GM21515 (cell line): Measurements from ENCODE around the gene OLFML2A.

Experiments used
- ATAC-seq: cut with Tn5 transposase; IDR thresholded peaks from one replicate; pipeline ENCODE4 v1.9.1; 2021; ENCODE audit not compliant: unreplicated experiment

The OLFML2A gene

GRCh38 chr9:124794902-124795491 lies 18.1 kb downstream of the OLFML2A start:
- no peak for ATAC-seq

GRCh38 chr9:124795881-124796431 lies 19.0 kb downstream of the OLFML2A start:
- ATAC-seq: no peak

GRCh38 chr9:124797343-124798103 lies 20.6 kb downstream of the OLFML2A start:
- no peak for ATAC-seq

GRCh38 chr9:124799274-124800006 lies 22.5 kb downstream of the OLFML2A start:
- no peak for ATAC-seq

DNA sequence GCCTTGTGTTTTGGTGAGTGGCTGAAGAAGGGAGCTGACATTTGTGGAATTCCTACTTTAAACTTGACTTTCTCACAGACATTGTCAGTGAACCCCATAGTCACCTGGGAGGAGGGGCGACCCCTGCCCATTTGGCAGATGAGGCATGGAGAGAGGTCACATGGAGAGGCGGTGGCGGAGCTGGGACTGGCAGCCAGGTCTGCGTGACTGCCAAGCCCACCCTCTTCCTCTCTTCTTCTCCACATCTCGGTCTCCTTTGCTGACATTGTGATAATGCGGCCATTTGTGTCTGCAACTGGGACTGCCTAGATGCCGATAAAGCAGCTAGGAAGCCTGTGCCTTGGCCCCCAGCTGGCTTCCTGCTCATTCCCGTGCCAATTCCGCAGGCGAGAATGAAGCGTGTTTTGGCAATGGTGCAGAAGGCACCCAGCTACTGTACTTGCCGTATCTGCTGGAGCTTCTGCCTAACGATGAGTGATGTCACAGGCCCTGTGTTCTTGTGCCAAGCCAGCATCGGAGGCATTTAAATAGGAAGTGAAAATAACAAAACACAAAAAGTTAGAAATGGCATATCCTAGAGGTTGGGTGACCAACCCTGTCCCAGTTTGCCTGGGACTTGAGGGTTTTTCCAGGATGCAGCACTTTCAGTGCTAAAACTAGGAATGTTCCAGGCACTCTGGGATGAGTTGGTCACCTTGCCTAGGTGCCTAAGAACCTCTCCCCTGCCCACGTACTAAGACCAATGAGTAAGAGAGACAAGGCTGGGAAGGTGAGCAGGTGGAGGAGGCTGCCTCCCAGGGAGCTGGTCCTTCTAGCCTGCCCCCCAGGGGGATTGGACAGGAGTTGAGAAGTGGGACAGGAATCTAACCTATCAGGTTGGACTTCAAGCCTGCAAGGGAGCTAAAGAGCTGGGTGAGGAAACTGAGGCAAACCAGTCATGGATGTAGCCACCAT lies 23.6 kb downstream of the OLFML2A start:
- ATAC-seq: no peak

- no peak for ATAC-seq
Observed at GRCh38 chr9:124801356-124801755, 24.4 kb downstream of the OLFML2A start.

- no peak for ATAC-seq
Observed at GRCh38 chr9:124802426-124802825, 25.5 kb downstream of the OLFML2A start.

DNA sequence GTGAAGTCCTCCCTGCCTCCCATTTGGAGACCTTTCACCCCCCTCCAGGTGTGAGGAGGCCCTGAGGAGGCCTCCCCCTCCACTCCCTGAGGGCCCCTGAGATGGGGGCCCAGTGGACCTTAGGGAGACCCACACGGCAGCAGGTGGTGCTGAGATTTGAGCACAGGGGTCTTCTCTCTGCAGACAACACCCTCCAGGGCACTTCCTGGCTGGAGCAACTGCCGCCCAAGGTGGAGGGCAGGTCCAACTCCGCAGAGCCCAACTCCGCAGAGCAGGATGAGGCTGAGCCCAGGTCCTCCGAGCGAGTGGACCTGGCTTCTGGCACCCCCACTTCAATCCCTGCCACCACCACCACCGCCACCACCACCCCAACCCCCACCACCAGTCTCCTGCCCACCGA lies 27.0 kb downstream of the OLFML2A start:
- no peak for ATAC-seq

GRCh38 chr9:124805186-124805585 lies 28.3 kb downstream of the OLFML2A start:
- no peak for ATAC-seq

DNA sequence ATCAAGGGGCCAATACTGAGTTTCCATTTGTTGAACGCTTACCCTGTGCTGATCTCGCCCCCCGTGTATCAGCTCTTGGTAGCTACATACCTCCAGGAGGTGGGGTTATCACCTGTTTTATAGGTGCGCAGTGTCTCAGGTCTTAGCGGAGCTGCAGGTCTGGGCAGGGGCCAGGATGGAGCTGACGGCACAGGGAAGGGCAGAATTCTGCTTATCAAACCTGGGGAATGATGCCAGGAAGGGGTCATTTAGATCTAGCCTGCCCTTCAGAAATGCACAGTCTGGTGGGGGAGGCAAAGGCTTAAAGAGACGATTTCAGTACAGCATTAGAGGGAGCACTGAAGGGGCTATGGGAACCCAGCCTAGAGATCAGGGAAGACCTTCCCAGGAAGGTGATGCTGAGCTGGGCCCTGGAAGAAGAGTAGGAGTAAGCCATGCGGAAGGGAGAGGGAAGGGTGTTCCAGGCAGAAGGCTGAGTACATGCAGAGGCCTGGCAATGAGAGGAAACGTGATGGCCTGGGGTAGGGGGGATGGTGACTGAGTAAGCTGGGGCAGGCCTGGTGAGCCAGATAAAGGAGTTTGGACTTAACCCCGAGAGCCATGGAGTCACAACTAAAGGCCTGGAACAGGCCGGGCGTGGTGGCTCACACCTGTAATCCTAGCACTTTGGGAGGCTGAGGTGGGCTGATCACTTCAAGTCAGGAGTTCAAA lies 31.5 kb downstream of the OLFML2A start:
- ATAC-seq: no peak

GRCh38 chr9:124809211-124809610 lies 32.3 kb downstream of the OLFML2A start:
- ATAC-seq: no peak

DNA sequence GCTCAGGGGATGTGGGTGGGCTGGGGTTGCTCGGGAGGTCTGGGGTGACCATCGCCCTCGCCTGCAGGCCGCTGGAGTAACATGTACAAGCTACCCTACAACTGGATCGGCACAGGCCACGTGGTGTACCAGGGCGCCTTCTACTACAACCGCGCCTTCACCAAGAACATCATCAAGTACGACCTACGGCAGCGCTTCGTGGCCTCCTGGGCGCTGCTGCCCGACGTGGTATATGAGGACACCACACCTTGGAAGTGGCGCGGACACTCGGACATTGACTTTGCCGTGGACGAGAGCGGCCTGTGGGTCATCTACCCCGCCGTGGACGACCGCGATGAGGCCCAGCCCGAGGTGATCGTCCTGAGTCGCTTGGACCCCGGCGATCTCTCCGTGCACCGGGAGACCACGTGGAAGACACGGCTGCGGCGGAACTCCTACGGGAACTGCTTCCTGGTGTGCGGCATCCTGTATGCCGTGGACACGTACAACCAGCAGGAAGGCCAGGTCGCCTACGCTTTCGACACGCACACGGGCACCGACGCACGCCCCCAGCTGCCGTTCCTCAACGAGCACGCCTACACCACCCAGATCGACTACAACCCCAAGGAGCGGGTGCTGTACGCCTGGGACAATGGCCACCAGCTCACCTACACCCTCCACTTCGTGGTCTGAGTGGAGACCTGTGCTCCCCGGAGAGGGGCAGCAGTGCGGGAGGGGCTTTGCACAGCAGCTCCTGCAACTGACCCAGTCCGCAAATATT lies 33.0 kb downstream of the OLFML2A start:
- ATAC-seq: no peak

- no peak for ATAC-seq
Observed at GRCh38 chr9:124810663-124811355, 33.9 kb downstream of the OLFML2A start.

GRCh38 chr9:124812441-124812876 lies 35.5 kb downstream of the OLFML2A start:
- no peak for ATAC-seq

DNA sequence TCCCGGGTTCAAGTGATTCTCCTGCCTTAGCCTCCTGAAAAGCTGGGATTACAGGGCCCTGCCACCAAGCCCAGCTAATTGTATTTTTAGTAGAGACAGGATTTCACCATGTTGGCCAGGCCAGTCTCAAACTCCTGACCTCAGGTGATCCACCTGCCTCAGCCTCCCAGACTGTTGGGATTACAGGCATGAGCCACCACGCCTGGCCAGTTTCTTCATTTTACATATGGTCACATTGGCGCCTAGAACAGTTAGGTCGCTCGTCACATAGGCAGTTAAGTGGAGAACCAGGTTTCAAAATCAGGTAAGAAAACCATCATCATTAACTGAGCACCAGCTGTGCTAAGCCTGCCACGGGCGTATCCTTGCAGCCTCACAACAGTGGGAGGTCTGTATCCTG lies 36.1 kb downstream of the OLFML2A start:
- ATAC-seq: no peak

DNA sequence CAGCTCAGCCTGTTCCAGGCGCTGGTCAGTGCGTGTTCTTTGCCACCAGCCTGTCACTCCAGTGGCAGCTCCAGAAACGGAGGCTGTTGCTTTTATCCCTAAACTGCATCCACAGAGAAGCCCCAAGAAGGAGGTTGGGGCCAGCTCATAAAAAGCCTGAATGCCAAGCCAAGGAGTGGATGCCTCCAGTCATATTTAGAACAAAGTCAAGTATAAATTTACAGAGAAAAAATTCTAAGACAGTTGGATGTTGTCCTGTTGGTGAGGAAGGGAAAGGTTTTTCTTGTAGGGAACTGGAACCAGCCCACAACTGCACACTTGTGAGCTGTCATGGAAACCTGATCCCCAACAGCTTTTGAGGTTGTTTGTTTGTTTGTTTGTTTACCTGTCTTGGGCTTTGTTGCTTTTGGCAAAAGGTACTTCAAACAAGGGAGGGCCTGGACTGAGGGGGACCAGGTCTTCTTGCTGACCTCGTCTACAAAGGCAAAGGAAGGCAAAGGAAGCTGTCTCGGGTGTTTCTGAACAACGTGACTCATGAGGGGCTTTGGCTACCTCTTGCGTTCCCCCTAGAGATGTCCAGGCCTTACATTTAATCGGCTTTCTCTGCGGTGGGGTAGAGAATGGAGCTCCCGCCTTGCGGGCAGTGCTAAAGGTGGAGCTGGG lies 36.7 kb downstream of the OLFML2A start:
- no peak for ATAC-seq

GRCh38 chr9:124814164-124814535 lies 37.2 kb downstream of the OLFML2A start:
- no peak for ATAC-seq

- no peak for ATAC-seq
Observed at GRCh38 chr9:124815601-124816000, 38.7 kb downstream of the OLFML2A start.
